Lower leg skin (tissue), 4 donors: Measurements from ENCODE around the gene IDH3A. TPM values are rescaled to one million over a fixed set of nuclear protein-coding genes. Genes with fewer than 3 reads are reported as not detected.

Experiments used
- DNase-seq, 2 donors: peaks; one replicate each; pipeline ENCODE4 v3.0.0-alpha.2; 2019; ENCODE audit warnings: low spot score in 2 of 2
- H3K4me3 ChIP-seq: fragments of 200-600 bp; sonication (generic); 2 replicates; pipeline ENCODE4 v1.5.1; 2017; ENCODE audit warnings: mild to moderate bottlenecking, low read depth; ENCODE audit not compliant: poor library complexity, severe bottlenecking
- POLR2A ChIP-seq, 2 donors: fragments of 450-650 bp; IDR thresholded peaks; one replicate each; pipeline ENCODE4 v1.6.1; 2016 to 2017; ENCODE audit warnings: antibody characterized with exemption in 2 of 2, mild to moderate bottlenecking in 1 of 2, moderate library complexity in 1 of 2
- WGBS, 2 donors: methylation state at CpG; one replicate each; pipeline ENCODE4 v1.1.5; 2018; 5-methylcytosine and 5-hydroxymethylcytosine counted together
- intact Hi-C: fragments of 100-400 bp; cut with DNase I; formaldehyde crosslinking; loops from one replicate; pipeline ENCODE4 v1.15.0; 2023; ENCODE audit warnings: low total_unique reads
- total RNA-seq, 4 donors: library from RNA; depleted of rRNA; stranded (reverse); fragments of >200 nt; gene quantifications; one replicate each; pipeline ENCODE4 v1.1.0, GENCODE V29; 2016
- TF ChIP-seq, protein P1 (sequence below), 3 donors: fragments of 450-650 bp; IDR thresholded peaks; one replicate each; pipeline ENCODE4 v1.5.1; 2016; ENCODE audit warnings: antibody characterized with exemption in 3 of 3, mild to moderate bottlenecking in 3 of 3, moderate library complexity in 2 of 3

The IDH3A gene
- total RNA-seq, 4 donors from 2014 or later: 51.0 to 77.2 (median 60.8) TPM

DNA sequence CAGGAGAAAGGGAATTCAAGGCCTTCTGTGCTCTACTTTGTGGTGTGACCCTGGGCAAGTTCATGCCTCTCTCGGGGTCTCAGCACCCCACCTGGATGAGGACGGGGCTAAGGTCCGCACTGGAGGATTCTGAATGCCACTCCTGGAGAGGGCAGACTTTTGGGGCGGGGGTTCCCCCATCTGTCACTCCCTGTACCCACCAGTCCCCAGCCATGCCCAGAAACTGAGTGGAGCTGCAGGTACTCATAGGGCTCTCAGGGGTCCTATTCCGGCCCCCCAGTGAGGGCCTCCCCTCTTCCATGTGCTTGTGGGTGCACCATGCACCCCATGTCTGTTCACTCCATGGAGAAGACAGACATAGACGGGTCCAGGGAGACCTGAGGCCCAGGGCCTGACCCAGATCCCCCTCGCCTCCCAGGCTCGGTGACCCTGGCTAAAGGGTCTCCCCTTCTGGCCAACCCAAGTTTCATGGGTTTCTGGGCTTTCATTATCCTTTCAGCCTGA, 59.2 kb downstream of the IDH3A start:
- intact Hi-C loops: no loop called here
- DNase-seq: peak; percentile 11 to 83
- TF ChIP-seq, protein P1, sequence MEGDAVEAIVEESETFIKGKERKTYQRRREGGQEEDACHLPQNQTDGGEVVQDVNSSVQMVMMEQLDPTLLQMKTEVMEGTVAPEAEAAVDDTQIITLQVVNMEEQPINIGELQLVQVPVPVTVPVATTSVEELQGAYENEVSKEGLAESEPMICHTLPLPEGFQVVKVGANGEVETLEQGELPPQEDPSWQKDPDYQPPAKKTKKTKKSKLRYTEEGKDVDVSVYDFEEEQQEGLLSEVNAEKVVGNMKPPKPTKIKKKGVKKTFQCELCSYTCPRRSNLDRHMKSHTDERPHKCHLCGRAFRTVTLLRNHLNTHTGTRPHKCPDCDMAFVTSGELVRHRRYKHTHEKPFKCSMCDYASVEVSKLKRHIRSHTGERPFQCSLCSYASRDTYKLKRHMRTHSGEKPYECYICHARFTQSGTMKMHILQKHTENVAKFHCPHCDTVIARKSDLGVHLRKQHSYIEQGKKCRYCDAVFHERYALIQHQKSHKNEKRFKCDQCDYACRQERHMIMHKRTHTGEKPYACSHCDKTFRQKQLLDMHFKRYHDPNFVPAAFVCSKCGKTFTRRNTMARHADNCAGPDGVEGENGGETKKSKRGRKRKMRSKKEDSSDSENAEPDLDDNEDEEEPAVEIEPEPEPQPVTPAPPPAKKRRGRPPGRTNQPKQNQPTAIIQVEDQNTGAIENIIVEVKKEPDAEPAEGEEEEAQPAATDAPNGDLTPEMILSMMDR (IDR thresholded peaks at IDR 0.05): no peak
- H3K4me3 ChIP-seq: no peak overlapping the region
- 91 to 97% methylated on average over 7 to 8 of the region's 8 CpGs for WGBS, 2 donors

GRCh38 chr15:78208887-78209645, 59.9 kb downstream of the IDH3A start:
- no peak overlapping the region for H3K4me3 ChIP-seq
- DNase-seq: peak; percentile 45 to 87
- 55 to 57% methylated on average over 19 to 20 of the region's 20 CpGs for WGBS, 2 donors
- intact Hi-C loops: no loop called here
- TF ChIP-seq POLR2A (IDR thresholded peaks at IDR 0.05): no peak
- TF ChIP-seq, protein P1 (IDR thresholded peaks at IDR 0.05): no peak

- DNase-seq: peak; percentile 23 to 81
- no peak overlapping the region for H3K4me3 ChIP-seq
- intact Hi-C loops: no loop called here
- WGBS, 2 donors: 45 to 48% methylated on average over 9 of the region's 9 CpGs
- TF ChIP-seq, protein P1 (IDR thresholded peaks at IDR 0.05): no peak
- TF ChIP-seq POLR2A (IDR thresholded peaks at IDR 0.05): no peak
Observed at GRCh38 chr15:78209646-78210348, 60.6 kb downstream of the IDH3A start.

DNA sequence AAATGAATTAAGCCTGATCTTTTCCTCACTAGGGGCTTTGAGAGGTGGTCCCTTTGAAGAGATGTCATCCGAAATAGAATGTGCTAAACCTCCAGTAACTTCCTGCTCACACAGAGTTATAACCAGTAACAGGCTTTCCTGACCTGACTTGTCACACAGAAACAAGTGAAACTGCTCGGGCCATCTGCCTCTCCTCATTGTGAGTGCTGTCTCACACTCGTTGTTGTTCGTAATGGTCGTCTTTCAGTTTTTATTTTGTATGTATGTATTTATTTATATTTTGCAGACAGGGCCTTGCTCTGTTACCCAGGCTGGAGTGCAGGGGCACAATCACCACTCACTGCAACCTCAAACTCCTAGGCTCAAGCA, 61.2 kb downstream of the IDH3A start:
- TF ChIP-seq, protein P1 (IDR thresholded peaks at IDR 0.05): no peak
- TF ChIP-seq POLR2A (IDR thresholded peaks at IDR 0.05): no peak
- H3K4me3 ChIP-seq: no peak overlapping the region
- DNase-seq: peak; percentile 11 to 52
- intact Hi-C loops: no loop called here
- 32 to 40% methylated on average over 5 of the region's 5 CpGs for WGBS, 2 donors

- intact Hi-C loops: no loop called here
- TF ChIP-seq, protein P1 (IDR thresholded peaks at IDR 0.05): no peak
- no peak for TF ChIP-seq POLR2A (IDR thresholded peaks at IDR 0.05)
- WGBS, 2 donors: 56 to 61% methylated on average over 12 of the region's 12 CpGs
- peak in 1 of 2 donors; percentile 66 for DNase-seq
- H3K4me3 ChIP-seq: no peak overlapping the region
Observed at GRCh38 chr15:78211189-78211921, 62.2 kb downstream of the IDH3A start.
